KG1 (cell line): ENCODE results near the gene ZSCAN2.
A peak's percentile ranks its signal among the peaks of the same experiment; 100 is the strongest.
"Not testable (repeated sequence)": the region's sequence is repeated elsewhere in the genome, so short reads cannot be mapped to it uniquely, and the experiment has no call there.

Experiments used
- DNase-seq: peaks from one replicate; lab custom pipeline; 2025; lab: John Stamatoyannopoulos, UW

The ZSCAN2 gene

DNA sequence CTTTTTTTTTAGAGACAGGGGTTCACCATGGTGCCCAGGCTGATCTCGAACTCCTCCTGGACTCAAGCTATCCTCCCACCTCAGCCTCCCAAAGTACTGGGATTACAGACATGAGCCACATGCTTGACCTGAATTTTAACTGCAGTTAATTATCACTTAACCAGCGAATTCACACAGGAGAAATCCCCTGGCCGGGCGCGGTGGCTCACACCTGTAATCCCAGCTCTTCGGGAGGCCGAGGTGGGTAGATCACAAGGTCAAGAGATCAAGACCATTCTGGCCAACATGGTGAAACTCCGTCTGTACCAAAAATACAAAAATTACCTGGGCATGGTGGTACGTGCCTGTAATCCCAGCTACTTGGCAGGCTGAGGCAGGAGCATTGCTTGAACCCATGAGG lies 41.1 kb downstream of the ZSCAN2 start:
- not testable (repeated sequence) for DNase-seq

- not testable (repeated sequence) for DNase-seq
These were observed 41.8 kb downstream of the ZSCAN2 start for GRCh38 chr15:84642640-84643039.

DNA sequence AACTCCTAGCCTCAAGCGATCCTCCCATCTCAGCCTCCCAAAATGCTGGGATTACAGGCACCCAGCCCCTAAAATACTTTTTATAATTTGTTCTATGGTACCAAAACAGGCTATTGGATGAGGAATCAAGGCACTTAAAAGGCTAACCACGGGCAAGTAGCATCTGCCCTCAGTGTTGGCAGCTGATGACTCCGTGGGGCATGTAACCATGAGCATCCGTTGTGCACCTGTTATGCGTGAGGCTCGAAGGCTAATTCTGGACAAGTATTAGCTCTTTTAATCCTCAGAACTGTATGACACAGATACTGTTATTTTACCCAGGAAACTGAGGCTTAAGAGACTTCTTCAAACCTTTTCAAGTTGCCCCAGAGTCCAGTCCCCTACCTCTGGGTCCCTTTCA lies 43.0 kb downstream of the ZSCAN2 start:
- DNase-seq, result no peak

DNA sequence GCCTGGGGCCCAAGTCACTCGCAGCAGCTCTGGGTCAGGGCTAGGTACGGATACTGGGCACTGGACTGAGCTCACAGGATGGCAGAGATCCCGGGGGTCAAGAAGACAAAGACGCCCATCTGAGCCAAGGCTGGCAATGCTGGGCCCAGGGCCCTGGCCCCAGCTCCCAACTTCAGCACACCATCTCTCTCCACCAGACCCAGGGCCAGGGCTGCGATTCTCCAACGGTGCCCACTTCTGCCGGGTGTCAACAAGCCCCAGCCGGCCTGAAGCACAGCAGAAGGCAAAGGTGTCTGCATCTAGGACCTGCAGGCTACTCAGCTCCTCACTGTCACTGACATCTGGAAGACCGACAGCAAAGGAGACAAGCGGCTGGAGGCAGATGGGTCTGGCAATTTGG lies 44.7 kb downstream of the ZSCAN2 start:
- no peak for DNase-seq

GRCh38 chr15:84645997-84646396 lies 45.2 kb downstream of the ZSCAN2 start:
- no peak for DNase-seq

DNA sequence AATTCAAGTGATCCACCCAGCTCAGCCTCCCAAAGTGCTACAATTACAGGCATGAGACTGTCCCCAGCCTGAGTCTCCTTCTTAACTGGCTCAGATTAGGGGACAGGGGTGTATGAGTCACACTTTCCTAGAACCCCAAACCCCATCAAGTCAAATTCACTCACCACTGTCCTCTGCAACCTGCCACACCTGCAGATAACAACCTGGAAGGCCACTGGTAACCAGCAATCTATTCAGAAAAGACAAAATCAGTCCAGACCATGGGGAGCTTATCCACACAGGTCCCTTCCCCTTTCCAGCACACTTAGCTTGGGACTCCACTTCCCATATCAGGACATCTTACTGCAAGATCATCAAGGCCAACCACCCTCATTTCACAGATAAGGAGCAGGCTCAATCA lies 46.9 kb downstream of the ZSCAN2 start:
- no peak for DNase-seq

- DNase-seq, result no peak
These were observed 47.7 kb downstream of the ZSCAN2 start for GRCh38 chr15:84648539-84648938.

DNA sequence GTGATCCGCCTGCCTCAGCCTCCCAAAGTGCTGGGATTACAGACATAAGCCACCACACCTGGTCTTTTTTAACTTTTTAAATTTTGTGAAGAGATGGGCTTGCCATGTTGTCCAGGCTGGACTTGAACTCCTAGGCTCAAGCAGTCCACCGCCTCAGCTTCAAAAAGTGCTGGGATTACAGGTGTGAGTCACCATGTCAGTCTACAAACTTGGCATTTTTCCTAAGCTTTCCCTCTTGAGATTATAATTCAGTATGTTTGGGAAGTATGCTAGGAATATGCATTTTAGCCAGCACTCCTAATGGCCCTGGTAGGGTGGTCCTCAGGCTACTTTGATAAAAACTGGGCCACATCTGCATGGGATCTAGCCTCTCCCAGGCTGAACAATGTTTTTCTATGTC lies 48.9 kb downstream of the ZSCAN2 start:
- DNase-seq, result no peak

DNA sequence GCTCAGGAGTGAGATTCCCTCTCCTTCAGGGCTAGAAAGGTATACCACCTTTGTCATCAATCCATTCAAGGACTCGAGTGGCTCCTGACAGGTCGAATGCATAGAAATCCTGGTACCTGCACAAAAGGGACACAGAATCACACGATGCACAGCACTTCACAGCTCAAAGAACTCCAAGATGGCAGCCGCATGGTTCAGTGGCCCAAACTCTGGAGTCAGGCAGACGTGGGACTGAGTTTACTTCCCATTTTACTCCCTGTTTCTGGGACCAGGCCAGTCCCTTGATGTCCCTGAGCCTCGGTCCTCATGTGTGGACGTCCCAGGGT lies 52.7 kb downstream of the ZSCAN2 start:
- no peak for DNase-seq

DNA sequence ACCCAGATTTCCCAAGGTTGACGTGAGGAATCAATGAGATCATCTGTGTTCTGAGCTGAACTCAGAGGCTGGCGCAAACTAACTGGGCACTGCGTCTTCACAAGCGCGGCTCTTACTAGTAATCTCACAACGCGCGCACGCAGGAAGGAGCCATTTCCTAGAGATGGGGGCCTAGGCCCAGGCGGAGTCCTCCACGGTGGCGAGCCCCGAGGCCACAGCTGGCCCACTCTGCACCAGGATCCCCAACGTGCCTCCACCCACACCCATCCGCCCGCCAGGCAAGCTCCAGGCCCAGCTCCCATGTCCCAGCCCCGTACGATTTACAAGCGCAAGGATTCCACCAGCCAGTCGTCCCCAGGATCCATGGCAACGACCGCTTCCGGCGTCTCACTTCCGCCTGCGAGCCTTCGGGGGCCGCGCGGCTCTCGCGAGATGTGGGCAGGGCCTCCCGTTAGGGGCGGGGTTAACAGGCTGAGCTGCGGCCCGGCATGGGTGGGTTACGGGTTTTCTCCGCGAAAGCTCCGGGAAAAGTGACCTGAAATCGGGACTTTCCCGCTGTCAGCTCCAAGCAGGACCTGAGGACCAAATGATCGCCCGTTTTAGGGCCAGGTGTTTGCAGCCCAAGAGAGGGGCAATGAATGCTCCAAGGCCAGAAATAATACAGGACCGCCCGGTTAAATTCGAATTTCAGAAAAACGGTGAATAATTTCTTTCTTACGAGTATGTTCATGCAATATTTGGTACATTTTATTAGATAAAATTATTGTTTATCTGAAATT lies 53.3 kb downstream of the ZSCAN2 start, which contains the start of gene WDR73:
WDR73 (minus strand) TSS at position 374 of the 779 bp plus-strand sequence; CDS start at position 365, 9 bp downstream.
- DNase-seq, result peak; percentile 79

DNA sequence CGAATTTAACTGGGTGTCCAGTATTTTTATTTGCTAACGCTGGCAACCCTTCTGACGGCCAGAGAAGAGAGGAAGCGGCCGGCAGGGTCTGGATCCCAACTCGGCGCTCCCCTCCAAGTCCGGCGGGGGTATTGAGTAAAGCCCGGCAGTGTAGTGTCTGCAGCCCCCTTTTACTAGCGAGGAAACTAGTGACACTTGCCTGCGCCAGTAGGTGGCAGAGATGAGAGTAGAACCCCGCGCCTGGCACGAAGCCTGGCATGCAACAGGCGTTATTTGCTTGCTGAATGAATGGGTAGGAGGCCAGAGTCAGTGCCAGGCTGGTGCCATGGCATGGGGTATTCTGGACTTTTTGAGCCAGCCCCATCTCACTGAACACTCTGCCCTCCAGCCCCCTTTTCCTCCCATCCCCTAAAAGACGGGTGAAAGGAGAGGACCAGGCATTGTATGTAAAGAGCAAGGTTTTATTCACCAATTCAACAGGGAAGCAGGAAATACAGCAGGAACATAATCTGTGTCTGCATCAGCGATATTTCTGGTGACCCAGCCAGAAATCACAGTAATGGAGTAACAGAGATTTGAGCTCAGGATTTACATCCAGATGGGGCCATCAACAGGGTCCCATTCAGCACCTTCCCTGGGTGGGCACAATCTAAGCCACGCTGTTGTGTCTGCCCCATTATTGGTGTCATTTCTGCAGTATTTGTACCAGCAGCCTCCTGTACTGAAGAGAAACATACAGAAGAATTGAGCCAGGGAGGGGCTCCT lies 54.1 kb downstream of the ZSCAN2 start:
- peak; percentile 65 for DNase-seq

DNA sequence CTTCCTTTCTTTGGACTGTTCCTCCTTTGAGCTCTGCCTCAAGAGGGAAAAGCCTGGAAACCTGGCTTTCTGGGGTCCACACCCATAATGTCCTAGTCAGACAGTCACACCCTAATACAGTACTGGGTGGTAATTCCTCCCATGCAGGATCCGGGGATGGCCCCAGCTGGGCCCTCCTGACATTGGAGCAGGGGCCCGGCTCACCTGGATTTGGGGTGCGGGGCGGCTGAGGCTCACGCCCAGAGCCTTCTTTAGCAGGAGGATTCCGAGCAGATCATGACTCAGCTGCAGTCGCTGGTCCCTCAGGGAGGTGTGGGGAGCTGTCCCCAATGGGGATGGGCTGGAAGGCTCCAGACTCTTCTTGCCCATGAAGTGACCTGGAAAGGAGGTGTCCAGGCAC lies 56.2 kb downstream of the ZSCAN2 start:
- DNase-seq, result no peak

- no peak for DNase-seq
These were observed 56.9 kb downstream of the ZSCAN2 start for GRCh38 chr15:84657748-84658079.

DNA sequence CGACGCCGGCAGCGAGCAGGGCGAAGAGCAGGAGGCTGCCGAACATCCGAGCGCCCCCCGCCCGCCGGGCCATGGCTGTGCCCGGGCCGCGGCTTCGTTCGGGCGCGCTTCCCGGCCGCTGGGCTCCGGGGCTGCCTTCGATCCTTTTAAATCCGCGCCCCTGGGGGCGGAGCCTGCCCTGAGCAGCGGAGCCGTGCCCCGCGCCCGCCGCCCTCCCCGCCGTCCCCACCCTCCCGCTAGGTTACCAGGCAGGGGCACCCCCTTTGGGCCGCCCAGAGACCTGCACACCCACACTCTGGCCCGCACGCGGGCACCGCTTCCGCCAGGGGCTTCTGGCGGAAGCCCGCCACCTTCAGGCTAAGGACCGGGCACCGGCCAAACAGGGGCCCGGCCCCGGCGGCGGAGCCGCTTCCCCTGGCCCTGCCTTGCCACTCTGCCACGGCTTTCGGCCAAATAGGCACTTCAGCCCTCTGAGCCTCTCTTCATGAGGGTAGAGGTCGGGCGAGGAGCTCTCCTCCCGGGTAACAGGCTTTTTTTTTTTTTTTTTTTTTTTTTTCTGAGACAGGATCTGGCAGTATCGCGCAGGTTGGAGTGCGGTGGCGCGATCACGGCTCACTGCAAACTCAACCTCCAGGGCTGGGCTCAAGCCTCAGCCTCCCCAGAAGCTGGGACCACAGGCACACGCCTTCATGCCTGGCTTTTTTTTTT lies 57.4 kb downstream of the ZSCAN2 start, which contains the start of gene NMB:
NMB (minus strand) TSS at position 120 of the 708 bp plus-strand sequence; CDS start at position 73, 47 bp downstream.
- DNase-seq, result peak; percentile 75

- no peak for DNase-seq
These were observed 58.1 kb downstream of the ZSCAN2 start for GRCh38 chr15:84658788-84659411.

DNA sequence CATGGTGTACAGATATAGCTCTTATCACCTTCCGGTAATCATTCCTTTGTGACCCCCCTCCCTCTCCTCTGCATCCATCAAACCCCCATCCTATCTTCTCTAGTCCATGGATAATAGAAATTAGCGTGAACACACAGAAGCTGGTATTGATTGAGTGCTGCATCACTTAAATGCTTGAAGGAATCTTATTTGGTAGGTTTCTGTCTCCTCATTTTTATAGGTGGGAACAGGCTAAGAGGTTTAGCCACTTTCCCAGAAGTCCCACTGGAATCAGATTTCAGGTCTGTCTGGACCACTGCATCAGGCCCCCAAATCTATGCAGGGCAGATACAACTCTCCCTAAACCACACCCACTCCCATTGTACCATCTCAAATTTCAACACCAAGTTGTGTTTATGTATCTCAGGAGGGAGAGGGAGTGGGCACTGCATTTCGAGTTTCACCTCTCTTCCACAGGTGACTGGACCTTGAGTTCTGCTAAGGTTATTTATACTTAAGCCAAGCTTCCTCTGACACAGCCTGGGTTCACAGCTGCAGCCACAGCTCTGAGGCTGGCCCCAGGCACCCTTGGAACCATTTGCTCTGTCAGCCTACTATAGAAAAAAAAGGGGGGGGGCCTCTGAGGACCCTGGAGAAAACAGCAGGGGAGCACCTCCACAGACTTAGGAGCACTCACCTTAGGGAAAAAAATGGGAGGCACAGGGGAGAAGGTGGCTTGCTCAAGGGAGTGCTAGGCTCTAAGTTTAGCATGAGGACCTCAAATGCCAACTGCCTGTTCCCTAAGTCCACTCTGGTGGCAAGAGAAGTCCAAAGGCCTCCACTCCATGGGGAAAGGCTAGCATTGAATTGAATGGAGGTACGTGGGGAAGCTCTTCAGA lies 59.3 kb downstream of the ZSCAN2 start:
- no peak for DNase-seq

DNA sequence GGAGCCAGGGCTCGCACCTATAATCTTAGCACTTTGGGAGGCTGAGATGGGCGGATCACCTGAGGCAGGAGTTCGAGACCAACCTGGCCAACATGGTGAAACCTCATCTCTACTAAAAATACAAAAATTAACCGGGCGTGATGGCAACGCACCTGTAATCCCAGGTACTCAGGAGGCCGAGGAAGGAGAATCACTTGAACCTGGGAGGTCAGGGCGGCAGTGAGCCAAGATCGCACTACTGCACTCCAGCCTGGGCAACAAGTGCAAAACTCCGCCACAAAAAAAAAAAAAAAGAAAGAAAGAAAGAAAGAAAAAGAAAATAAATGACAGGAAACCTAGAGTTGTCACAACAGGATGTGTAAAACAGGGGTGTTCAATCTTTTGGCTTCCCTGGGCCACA lies 60.2 kb downstream of the ZSCAN2 start:
- no peak for DNase-seq

DNA sequence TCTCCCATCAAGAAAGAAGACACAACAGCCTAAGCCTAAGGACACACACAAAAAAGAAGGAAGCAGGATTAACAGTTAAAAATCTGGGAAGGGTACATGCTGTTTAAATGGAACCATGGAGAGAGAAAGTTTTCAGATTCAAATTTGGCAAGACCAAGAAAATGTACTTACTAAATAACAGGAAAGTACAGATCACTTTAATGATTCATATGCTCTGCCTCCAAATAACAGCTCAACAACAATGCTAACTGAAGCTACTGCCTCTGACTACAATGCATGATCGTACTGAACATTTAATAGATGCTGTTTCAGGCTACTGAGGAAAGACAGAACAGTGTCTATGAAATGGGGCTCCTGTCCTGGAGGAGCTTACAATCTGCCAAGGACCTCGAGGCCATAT lies 65.6 kb downstream of the ZSCAN2 start:
- no peak for DNase-seq

- DNase-seq, result no peak
These were observed 67.6 kb downstream of the ZSCAN2 start for GRCh38 chr15:84668221-84668982.

GRCh38 chr15:84669726-84670125 lies 68.9 kb downstream of the ZSCAN2 start:
- no peak for DNase-seq

- no peak for DNase-seq
These were observed 70.4 kb downstream of the ZSCAN2 start for GRCh38 chr15:84671211-84671610.
